ENCODE results near the gene CLDND1.

Gene CLDND1

DNA sequence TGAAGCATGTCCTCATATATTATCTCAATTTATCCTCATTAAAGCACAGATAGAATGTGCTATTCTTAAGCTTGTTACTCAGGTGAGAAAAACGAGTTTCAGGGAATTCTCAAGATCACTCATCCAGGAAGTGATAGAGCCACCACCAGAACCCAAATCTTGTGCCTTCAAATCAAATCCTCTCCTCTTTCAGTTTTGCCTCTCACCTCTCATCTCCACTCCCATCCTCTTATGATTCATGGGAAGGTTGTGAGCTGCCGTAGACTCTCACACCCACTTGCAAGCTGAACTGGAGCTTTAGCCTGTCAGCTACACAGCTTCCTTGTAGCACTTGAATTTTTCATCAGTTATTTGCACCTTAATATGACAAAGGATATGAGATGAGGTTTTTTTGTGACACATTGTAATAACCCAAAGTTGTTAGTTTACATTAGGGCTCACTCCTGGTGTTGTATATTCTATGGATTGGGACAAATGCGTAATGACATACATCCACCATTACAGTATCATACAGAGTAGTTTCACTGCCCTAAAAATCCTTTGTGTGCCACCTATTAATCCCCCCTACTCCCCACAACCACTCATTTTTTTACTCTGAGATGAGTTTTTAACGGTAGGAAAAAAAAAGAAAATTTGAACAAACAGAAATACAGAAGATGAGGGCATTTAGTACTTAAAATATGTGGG, 34.8 kb upstream of the CLDND1 start:
- no peaks in the 10 kb centered on the region for H3K27me3 ChIP-seq (ENCODE audit: control insufficient read depth, insufficient read depth, low read length)
- H3K4me3 ChIP-seq (ENCODE audit: low read length): no peak overlapping the region
- no peaks in the 10 kb centered on the region for H3K4me1 ChIP-seq (ENCODE audit: control insufficient read depth, insufficient read depth, low read length)
- H3K9me3 ChIP-seq (ENCODE audit: control insufficient read depth, low read length): no peaks in the 10 kb centered on the region
- H3K9ac ChIP-seq (ENCODE audit: low read length): no peak overlapping the region
- no peaks in the 10 kb centered on the region for H3K36me3 ChIP-seq (ENCODE audit: control insufficient read depth, insufficient read depth, low read length)

- Histone ChIP-seq H3K9ac (ENCODE audit: low read length) (no peak overlapping the region), H3K9me3 (ENCODE audit: control insufficient read depth, low read length) (no peaks in the 10 kb centered on the region), H3K36me3 (ENCODE audit: control insufficient read depth, insufficient read depth, low read length) (no peaks in the 10 kb centered on the region), H3K4me1 (ENCODE audit: control insufficient read depth, insufficient read depth, low read length) (peaks cover 8% of the 10 kb centered on the region), H3K27me3 (ENCODE audit: control insufficient read depth, insufficient read depth, low read length) (no peaks in the 10 kb centered on the region), H3K4me3 (ENCODE audit: low read length) (no peak overlapping the region)
Measured at GRCh38 chr3:98556164-98557130, 33.7 kb upstream of the CLDND1 start.

- no peak overlapping the region for H3K4me3 ChIP-seq (ENCODE audit: low read length)
- H3K27me3 ChIP-seq (ENCODE audit: control insufficient read depth, insufficient read depth, low read length): no peaks in the 10 kb centered on the region
- peaks cover 13% of the 10 kb centered on the region for H3K4me1 ChIP-seq (ENCODE audit: control insufficient read depth, insufficient read depth, low read length)
- no peaks in the 10 kb centered on the region for H3K9me3 ChIP-seq (ENCODE audit: control insufficient read depth, low read length)
- H3K9ac ChIP-seq (ENCODE audit: low read length): no peak overlapping the region
- no peaks in the 10 kb centered on the region for H3K36me3 ChIP-seq (ENCODE audit: control insufficient read depth, insufficient read depth, low read length)
Measured at GRCh38 chr3:98555025-98555379, 32.3 kb upstream of the CLDND1 start.

DNA sequence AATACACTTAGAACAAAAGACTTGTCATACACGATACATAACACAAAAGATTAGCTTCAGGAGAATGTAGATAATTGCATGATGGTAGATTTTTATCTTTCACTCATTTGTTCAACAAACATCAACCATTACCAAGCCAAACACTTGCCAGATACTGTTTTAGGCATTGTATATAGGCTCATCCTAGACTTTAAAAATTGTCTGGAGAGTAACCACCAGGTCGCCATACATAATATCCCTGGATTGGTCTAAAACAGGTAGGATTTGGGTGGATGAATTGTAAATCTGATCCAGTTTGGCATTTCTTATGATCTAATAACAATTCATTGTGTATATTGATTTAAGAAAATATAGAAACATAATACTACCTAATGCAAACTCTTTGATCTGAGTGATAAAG, 31.9 kb upstream of the CLDND1 start:
- Histone ChIP-seq H3K4me3 (ENCODE audit: low read length) (no peak overlapping the region), H3K4me1 (ENCODE audit: control insufficient read depth, insufficient read depth, low read length) (peaks cover 13% of the 10 kb centered on the region), H3K9ac (ENCODE audit: low read length) (no peak overlapping the region), H3K36me3 (ENCODE audit: control insufficient read depth, insufficient read depth, low read length) (no peaks in the 10 kb centered on the region), H3K27me3 (ENCODE audit: control insufficient read depth, insufficient read depth, low read length) (peaks cover 2% of the 10 kb centered on the region), H3K9me3 (ENCODE audit: control insufficient read depth, low read length) (no peaks in the 10 kb centered on the region)

DNA sequence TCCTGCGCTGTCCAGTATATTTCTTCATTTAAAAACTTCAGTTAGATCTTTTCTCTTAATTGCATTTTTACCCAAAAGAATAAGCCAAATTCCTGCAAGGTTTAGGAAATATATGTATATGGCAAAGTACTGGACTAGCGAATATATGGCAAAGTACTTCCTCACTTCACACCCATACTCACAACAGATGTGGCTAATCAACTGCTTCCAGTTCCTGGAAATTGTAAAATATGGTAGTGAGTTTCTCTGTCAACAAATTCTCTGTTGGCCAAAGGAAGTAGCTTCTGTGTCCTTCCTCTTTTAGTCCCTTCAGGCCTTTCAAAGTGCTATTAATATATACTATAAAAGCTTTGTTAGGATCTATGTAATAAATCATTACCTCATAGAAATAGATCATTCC, 31.1 kb upstream of the CLDND1 start:
- no peaks in the 10 kb centered on the region for H3K9me3 ChIP-seq (ENCODE audit: control insufficient read depth, low read length)
- no peak overlapping the region for H3K9ac ChIP-seq (ENCODE audit: low read length)
- H3K36me3 ChIP-seq (ENCODE audit: control insufficient read depth, insufficient read depth, low read length): no peaks in the 10 kb centered on the region
- peaks cover 3% of the 10 kb centered on the region for H3K27me3 ChIP-seq (ENCODE audit: control insufficient read depth, insufficient read depth, low read length)
- H3K4me3 ChIP-seq (ENCODE audit: low read length): no peak overlapping the region
- H3K4me1 ChIP-seq (ENCODE audit: control insufficient read depth, insufficient read depth, low read length): peaks cover 13% of the 10 kb centered on the region

GRCh38 chr3:98553021-98553563, 30.4 kb upstream of the CLDND1 start:
- no peaks in the 10 kb centered on the region for H3K36me3 ChIP-seq (ENCODE audit: control insufficient read depth, insufficient read depth, low read length)
- H3K9me3 ChIP-seq (ENCODE audit: control insufficient read depth, low read length): no peaks in the 10 kb centered on the region
- peaks cover 13% of the 10 kb centered on the region for H3K4me1 ChIP-seq (ENCODE audit: control insufficient read depth, insufficient read depth, low read length)
- H3K27me3 ChIP-seq (ENCODE audit: control insufficient read depth, insufficient read depth, low read length): peaks cover 3% of the 10 kb centered on the region
- no peak overlapping the region for H3K4me3 ChIP-seq (ENCODE audit: low read length)
- no peak overlapping the region for H3K9ac ChIP-seq (ENCODE audit: low read length)

DNA sequence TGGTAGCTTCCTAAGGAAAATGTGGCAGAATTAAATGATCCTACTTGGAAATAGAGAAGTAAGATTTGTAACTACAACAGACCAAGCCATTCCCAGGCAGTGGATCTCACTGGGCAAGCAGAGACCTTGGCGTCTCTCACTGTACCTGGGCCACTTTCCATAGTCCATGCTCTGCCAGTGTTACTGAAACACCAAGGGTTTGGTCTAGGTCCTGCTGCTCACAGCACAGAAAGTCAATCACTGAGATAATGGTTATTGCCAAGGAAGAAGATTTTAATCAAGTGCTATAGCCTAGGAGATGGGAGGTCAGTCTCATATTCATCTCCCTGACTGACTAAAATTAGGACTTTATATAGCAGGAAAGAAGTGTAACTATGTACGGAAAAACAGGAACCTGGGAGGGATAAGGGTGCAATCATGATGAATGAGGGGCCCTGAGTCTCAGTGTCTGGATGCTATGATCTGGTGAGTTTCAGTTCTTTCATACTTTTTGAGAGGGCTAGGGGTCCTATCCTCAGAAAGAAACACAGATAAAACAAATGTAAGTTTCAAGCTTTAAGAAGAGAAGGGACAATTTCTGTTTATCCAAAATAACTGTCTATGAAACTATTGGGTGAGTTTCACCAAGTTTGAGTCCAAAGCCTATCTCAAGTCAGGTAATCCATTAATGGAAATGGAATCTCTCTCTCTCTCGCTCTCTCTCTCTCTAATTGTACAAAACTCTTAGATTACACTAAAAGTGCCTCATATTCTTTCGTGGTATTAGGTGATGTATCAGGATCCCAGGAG, 29.7 kb upstream of the CLDND1 start:
- Histone ChIP-seq H3K9me3 (ENCODE audit: control insufficient read depth, low read length) (no peaks in the 10 kb centered on the region), H3K27me3 (ENCODE audit: control insufficient read depth, insufficient read depth, low read length) (peaks cover 3% of the 10 kb centered on the region), H3K36me3 (ENCODE audit: control insufficient read depth, insufficient read depth, low read length) (no peaks in the 10 kb centered on the region), H3K4me1 (ENCODE audit: control insufficient read depth, insufficient read depth, low read length) (peaks cover 13% of the 10 kb centered on the region), H3K9ac (ENCODE audit: low read length) (no peak overlapping the region), H3K4me3 (ENCODE audit: low read length) (no peak overlapping the region)

- no peaks in the 10 kb centered on the region for H3K36me3 ChIP-seq (ENCODE audit: control insufficient read depth, insufficient read depth, low read length)
- no peak overlapping the region for H3K4me3 ChIP-seq (ENCODE audit: low read length)
- H3K9ac ChIP-seq (ENCODE audit: low read length): no peak overlapping the region
- no peaks in the 10 kb centered on the region for H3K9me3 ChIP-seq (ENCODE audit: control insufficient read depth, low read length)
- peaks cover 3% of the 10 kb centered on the region for H3K27me3 ChIP-seq (ENCODE audit: control insufficient read depth, insufficient read depth, low read length)
- H3K4me1 ChIP-seq (ENCODE audit: control insufficient read depth, insufficient read depth, low read length): peaks cover 13% of the 10 kb centered on the region
Measured at GRCh38 chr3:98551754-98552153, 29.1 kb upstream of the CLDND1 start.

GRCh38 chr3:98551236-98551635, 28.5 kb upstream of the CLDND1 start:
- Histone ChIP-seq H3K36me3 (ENCODE audit: control insufficient read depth, insufficient read depth, low read length) (no peaks in the 10 kb centered on the region), H3K4me1 (ENCODE audit: control insufficient read depth, insufficient read depth, low read length) (peaks cover 13% of the 10 kb centered on the region), H3K27me3 (ENCODE audit: control insufficient read depth, insufficient read depth, low read length) (peaks cover 3% of the 10 kb centered on the region), H3K9ac (ENCODE audit: low read length) (no peak overlapping the region), H3K4me3 (ENCODE audit: low read length) (no peak overlapping the region), H3K9me3 (ENCODE audit: control insufficient read depth, low read length) (no peaks in the 10 kb centered on the region)

- H3K4me3 ChIP-seq (ENCODE audit: low read length): no peak overlapping the region
Measured at GRCh38 chr3:98550833-98551232, 28.1 kb upstream of the CLDND1 start.

DNA sequence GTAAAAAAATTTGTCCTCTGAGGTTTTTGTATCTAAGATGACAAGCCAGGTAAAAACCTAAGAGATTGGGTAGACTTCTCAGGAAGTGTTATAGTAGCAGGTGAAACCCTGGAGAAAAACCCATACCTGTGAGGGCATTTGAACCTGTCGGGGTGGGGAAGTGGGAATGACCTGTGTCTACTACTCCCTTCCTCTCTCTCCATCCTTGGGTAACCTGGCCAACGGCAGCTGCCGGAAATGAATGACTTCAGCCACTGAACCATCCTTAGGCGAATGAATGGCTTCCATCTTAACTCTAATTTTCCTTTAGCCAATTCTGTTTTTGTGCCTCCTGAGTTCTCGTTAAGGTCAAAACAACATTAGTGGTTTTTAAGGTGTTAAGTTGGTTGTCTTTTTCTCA, 25.8 kb upstream of the CLDND1 start:
- Histone ChIP-seq H3K4me3 (ENCODE audit: low read length) (no peak overlapping the region), H3K27me3 (ENCODE audit: control insufficient read depth, insufficient read depth, low read length) (peaks cover 3% of the 10 kb centered on the region), H3K4me1 (ENCODE audit: control insufficient read depth, insufficient read depth, low read length) (peaks cover 13% of the 10 kb centered on the region), H3K36me3 (ENCODE audit: control insufficient read depth, insufficient read depth, low read length) (no peaks in the 10 kb centered on the region), H3K9ac (ENCODE audit: low read length) (no peak overlapping the region), H3K9me3 (ENCODE audit: control insufficient read depth, low read length) (no peaks in the 10 kb centered on the region)

More at GRCh38 chr3:98550833-98551232, 28.1 kb upstream of the CLDND1 start:
- Histone ChIP-seq H3K27me3 (ENCODE audit: control insufficient read depth, insufficient read depth, low read length) (peaks cover 3% of the 10 kb centered on the region), H3K36me3 (ENCODE audit: control insufficient read depth, insufficient read depth, low read length) (no peaks in the 10 kb centered on the region), H3K4me1 (ENCODE audit: control insufficient read depth, insufficient read depth, low read length) (peaks cover 13% of the 10 kb centered on the region), H3K9ac (ENCODE audit: low read length) (no peak overlapping the region), H3K9me3 (ENCODE audit: control insufficient read depth, low read length) (no peaks in the 10 kb centered on the region)

All from mucosa of stomach (tissue), 1 donor.